CD1c-positive myeloid dendritic cell (primary cell): ENCODE measurements around the gene SNX20.

ENCODE experiments used
- DNase-seq: peaks from one replicate; pipeline ENCODE4 v3.0.0-alpha.2; 2016; ENCODE audit errors: extremely low spot score

SNX20 gene

DNA sequence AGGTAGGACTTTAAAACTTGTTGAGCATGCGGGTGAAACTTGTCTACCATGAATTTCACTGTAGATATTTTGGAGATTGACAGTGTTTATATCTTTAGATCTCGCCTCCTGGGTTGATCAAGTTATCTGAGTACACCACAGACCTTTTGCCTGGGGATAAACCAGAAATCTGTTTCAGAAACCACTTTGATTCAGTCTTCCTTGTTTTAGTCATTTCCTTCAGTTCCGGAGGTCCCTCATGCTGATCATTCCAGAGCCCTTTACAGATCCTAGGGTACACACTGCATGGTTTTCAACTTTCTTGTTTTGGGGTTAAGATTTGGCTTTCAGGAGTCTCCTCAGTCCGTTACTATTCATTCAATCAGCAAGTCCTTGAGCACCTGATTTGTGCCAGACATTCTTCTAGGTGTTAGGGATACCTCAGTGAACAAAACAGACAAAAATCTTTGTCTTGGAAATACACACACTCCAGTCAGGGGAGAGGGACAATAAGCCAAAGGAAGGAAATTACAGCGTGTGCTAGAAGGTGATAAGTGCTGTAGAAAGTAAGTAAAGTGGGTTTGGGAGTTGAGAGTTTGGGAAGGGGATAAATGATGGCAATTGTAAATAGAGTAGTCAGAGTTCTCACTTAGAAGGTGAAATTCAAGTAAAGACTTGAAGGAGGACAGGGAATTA lies 24.5 kb upstream of the SNX20 start:
- no peak for DNase-seq

GRCh38 chr16:50704245-50704644 lies 23.1 kb upstream of the SNX20 start:
- no peak for DNase-seq

GRCh38 chr16:50702725-50703124 lies 21.6 kb upstream of the SNX20 start:
- DNase-seq: no peak

GRCh38 chr16:50699326-50700159 lies 18.4 kb upstream of the SNX20 start:
- peak; percentile 79 for DNase-seq

DNA sequence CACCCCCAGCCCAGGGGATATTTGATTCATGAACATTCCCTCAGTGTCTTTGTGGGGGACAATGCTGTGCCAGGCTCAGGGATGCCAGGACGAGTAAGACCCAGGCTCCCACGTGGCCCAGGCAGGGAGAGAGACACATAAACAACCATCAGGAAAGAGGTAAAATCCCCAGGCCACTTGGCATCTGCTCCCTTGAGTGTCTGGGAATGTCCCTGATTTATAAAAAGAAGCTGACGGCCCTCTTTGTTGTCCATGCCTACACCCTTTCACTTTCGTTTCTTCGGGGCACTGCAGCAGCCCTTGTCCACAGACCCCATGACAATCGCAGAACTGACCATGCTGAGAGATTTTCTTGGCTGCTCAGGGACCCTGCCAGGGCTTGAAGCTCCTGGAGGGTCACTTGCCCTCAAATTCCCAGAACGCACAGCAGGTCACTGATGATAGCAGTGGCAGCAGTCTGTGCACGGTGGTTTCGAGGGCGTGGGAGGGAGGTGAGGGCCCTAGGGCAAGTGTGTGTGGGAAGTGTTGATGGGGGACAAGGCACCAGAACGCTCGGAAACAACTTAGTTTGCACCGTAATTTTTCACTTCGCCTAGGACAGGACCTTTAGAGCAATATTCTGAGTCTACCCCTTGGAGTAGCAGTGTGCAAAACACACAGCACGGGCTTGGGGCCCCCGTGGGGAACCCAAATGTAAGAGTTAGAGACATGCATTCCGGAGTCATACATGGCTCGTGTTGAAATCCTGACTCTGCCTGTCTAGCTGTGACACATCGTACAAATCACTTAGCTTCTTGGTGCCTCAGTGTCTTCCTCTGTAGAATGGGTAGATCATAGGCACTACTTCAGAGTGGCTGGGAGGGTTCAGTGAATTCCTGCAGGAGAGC lies 17.0 kb upstream of the SNX20 start:
- peak; percentile 65 for DNase-seq

DNA sequence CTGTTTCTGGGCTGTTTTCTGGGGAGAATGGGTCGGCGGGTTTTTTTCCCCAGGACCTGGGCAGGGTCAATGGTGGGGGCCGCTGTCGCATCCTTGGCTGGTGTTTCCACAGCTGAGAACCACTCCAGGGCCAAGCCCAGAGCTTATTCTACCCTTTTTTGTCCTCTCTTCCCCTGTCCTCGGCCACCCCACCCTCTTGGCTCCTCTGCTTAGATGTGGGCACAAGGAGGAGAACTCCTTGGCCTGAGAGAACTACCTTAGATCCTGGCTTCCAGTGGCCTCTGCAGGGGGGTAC lies 16.3 kb upstream of the SNX20 start:
- DNase-seq: no peak

GRCh38 chr16:50696575-50697420 lies 15.7 kb upstream of the SNX20 start:
- peak; percentile 89 for DNase-seq

GRCh38 chr16:50696126-50696525 lies 15.0 kb upstream of the SNX20 start:
- no peak for DNase-seq

DNA sequence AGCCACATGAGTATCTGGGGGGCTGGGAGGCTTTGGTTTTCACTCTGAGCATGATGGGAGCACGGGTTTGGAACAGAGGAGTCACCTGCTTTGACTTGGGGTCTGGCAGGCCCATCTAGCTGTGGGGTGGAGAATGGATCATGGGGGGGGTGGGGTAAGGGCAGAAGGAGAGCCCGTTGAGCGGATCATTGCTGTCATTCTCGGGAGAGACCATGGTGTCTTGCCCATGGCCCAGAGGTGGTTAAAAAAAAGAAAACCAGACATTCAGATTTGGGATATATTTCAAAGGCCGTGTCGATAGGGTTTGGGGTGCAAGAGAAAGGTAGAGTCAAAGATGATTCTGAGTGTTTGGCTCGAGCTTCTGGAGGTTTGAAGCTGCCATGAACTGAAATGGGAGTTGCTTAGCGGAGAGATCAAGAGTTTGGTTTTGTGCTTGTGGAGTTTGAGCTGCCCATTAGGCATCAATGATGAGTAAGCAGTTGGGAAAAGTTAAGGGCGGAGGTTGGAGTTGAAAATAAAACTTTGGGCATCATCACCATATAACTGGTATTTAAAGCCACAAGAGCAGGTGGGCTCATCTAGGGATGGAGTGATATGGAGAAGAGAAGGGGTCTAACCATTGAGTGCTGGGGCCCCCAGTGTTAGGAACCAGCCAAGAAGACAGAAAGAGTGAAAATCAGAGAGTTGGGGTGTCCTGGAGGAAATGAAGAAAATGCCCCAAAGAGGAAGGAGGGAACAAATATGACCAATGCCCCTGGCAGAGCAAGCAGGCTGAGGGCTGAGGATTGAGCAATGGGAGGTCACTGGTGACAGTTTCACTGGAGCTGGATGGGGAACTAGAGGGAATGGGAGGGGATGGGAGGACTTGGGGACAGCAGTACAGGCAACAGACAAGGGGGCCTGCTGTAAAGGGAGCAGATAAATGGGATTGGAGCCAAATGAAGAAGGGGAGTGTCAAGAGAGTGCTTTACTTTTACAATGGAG lies 14.2 kb upstream of the SNX20 start:
- DNase-seq: peak; percentile 85

DNA sequence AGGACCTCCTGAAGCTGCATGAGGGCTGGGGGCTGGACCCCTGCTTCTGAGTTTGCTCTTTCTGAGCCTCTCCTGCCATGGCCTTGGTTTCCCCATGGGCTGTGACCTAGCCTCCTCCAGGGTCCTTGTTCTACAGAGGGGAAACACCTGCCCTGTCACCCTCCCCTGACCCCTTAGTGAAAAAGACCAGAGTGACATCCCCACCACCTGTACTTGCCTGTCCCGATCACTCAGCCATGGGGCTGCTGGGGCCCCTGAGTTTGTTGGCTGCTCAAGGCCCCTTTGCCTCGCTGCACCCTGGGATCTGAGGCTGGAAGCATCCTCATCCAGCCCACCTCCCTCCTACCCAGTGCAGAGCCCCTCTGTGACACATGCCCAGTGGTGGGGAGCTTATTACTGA lies 13.1 kb upstream of the SNX20 start:
- no peak for DNase-seq

- DNase-seq: peak; percentile 45
Measured at GRCh38 chr16:50692999-50693781, 12.1 kb upstream of the SNX20 start, which contains the start of gene NOD2. Gene NOD2 (plus strand): TSS chr16:50693606. CDS start chr16:50699496, 5,890 bp downstream.

- DNase-seq: no peak
Measured at GRCh38 chr16:50692644-50692998, 11.5 kb upstream of the SNX20 start.

DNA sequence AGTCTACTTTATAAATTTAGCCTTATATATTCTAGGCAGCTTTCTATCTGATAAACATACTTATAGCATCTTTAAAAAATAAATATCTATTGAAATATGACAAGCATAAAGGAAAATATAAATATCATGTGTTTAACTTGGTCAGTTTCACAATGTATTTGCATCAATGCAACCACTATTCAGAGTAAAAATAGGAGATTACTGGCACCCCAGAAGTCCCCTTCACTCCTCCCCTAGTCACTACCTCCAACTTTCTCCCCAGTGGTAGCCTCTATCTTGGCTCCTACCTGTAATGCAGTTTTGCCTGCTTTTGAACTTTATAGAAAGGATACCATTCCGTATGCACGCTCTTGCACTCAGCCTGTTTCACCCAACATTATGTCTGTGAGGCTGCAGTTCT lies 9.1 kb upstream of the SNX20 start:
- DNase-seq: no peak

DNA sequence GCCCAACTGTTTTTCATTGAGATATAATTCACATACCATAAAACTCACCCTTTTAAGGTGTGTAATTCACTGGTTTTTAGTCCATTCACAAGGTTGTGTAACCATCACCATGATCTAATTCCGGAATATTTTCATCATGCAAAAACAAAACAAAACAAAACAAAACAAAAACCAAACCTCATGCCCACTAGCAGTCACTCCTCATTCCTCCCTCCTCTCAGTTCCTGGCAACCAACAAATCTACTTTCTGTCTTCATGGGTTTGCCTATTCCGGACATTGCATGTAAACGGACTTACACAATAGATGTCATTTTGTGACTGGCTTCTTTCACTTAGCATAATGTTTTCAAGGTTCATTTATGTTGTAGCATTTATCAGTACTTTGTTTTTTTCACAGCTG lies 7.8 kb upstream of the SNX20 start:
- DNase-seq: peak; percentile 52

GRCh38 chr16:50688083-50688482 lies 7.0 kb upstream of the SNX20 start:
- DNase-seq: no peak

DNA sequence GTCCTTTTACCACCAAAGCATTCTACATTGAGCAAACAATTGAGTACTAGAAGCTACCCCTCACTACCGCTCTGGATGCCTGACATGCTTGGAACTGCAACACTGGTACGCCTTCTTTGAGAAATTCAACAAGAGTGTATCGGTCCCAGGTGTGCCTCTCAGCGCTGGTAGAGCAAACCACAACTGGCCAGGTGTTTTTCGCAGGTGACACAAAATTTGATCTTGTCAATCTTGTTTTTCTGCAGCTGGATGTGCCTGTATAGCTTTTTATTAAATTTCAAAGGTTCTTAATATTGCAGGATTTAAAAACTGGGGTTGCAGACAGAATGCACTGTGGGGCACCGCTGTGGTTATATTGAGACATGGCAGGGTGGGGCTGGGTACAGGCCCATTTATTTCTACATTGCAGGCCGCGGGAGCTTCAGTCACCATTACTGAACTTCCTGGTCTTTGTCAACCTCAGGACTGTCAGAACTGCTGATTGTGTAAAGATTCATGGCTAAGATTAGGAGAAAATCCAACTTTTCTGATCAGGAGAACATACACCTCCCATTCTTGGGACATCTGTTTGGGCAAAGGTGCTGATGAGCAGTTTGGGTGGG lies 4.5 kb upstream of the SNX20 start:
- peak; percentile 52 for DNase-seq

DNA sequence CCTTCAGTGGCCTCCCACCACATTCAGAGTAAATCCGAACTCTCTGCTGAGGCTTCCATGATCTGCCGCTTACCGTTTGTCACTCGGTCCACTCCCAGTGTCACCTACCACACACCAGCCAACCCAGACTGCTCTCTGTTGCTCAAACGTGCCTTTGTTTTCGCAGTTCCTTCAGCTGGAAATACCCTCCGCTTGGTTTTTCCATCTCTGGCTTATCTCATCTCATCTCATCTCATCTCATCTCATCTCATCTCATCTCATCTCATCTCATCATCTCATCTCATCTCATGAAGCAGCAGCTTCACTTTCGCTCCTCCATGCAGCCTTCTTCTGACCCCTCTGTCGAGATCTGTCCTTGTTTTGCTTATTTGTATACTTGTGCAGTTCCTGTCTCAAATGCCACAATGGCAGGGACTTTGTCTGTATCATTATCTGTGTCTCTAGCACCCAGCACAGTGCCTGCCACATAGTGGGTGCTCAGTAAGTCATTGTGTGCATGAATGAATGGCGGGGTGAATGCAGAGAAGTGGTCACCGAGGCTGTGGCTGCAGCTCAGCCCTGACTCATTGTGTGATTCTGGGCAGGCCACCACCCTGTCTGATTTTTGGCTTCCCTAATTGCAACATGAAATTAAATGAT lies 3.8 kb upstream of the SNX20 start:
- peak; percentile 73 for DNase-seq

DNA sequence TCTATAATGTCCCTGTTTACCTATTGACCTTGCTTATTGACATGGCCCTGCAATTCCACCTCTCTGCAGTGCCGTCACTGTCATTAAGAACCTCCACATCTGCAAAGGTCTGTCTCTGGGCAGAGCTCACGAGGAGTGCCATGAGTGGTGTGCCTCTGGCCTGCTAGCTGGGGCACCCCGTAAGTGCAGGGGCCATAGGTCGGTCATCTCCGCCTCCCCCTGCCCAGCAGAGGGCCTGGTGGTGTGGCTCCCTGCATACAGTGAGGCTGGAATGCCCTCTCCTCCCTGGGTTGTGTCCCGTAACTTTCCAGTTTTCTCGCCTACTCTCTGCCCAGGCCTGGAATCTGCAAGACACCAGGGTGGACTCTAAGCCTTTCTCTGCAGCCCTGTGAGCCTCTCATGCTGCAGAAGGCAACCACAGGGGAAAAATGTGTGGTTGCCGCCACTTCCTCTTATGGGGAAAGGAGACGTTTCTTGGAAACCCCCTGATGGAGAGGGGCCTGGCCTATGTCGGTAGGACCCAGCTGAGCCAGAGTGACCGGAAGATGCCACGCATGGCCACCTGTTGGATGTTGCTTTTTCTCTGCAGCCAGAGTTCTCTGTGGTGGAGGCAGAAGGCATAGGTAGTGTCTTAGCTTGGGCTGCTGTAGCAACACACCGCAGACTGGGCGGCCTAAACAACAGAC lies 2.7 kb upstream of the SNX20 start:
- DNase-seq: peak; percentile 89
